NCI-H146 treated with DMSO at 0.1 percent for 48 hours (cell line): ENCODE measurements around the gene GJD2.

ENCODE experiments used
- DNase-seq: peaks from one replicate; lab custom pipeline; 2025; ENCODE audit not compliant: unreplicated experiment; lab: John Stamatoyannopoulos, UW

The GJD2 gene

GRCh38 chr15:34773917-34774316, 19.1 kb upstream of the GJD2 start:
- DNase-seq = no peak

- no peak for DNase-seq
Measured at GRCh38 chr15:34773013-34773412, 18.2 kb upstream of the GJD2 start.

- DNase-seq = no peak
Measured at GRCh38 chr15:34772312-34772711, 17.5 kb upstream of the GJD2 start.

GRCh38 chr15:34769711-34770110, 14.9 kb upstream of the GJD2 start:
- DNase-seq = no peak

- DNase-seq = no peak
Measured at GRCh38 chr15:34768530-34768929, 13.7 kb upstream of the GJD2 start.

GRCh38 chr15:34765741-34766140, 10.9 kb upstream of the GJD2 start:
- DNase-seq = no peak

- no peak for DNase-seq
Measured at GRCh38 chr15:34760909-34761308, 6.1 kb upstream of the GJD2 start.

- no peak for DNase-seq
Measured at GRCh38 chr15:34759992-34760391, 5.2 kb upstream of the GJD2 start.

- DNase-seq = no peak
Measured at GRCh38 chr15:34759347-34759746, 4.5 kb upstream of the GJD2 start.

- DNase-seq = no peak
Measured at GRCh38 chr15:34757262-34757661, 2.5 kb upstream of the GJD2 start.

GRCh38 chr15:34755419-34755773, 598 bp upstream of the GJD2 start:
- no peak for DNase-seq

GRCh38 chr15:34754171-34754601, 612 bp downstream of the GJD2 start:
- DNase-seq = no peak

- DNase-seq = no peak
Measured at GRCh38 chr15:34753236-34753894, 1.4 kb downstream of the GJD2 start.

- DNase-seq = no peak
Measured at GRCh38 chr15:34749691-34750090, 5.1 kb downstream of the GJD2 start.

- no peak for DNase-seq
Measured at GRCh38 chr15:34739346-34739745, 15.5 kb downstream of the GJD2 start.

- no peak for DNase-seq
Measured at GRCh38 chr15:34738002-34738401, 16.8 kb downstream of the GJD2 start.

GRCh38 chr15:34737477-34737876, 17.3 kb downstream of the GJD2 start:
- DNase-seq = no peak

- no peak for DNase-seq
Measured at GRCh38 chr15:34734303-34734702, 20.5 kb downstream of the GJD2 start.

- no peak for DNase-seq
Measured at GRCh38 chr15:34733621-34734020, 21.2 kb downstream of the GJD2 start.

- no peak for DNase-seq
Measured at GRCh38 chr15:34732430-34732829, 22.4 kb downstream of the GJD2 start.

GRCh38 chr15:34730701-34731100, 24.1 kb downstream of the GJD2 start:
- no peak for DNase-seq

GRCh38 chr15:34729886-34730285, 24.9 kb downstream of the GJD2 start:
- no peak for DNase-seq

- no peak for DNase-seq
Measured at GRCh38 chr15:34729056-34729455, 25.7 kb downstream of the GJD2 start.
